Smooth muscle cell (in vitro differentiated cells): ENCODE data around the gene TOM1L2. TPM values are rescaled to one million over a fixed set of nuclear protein-coding genes. Genes with fewer than 3 reads are reported as not detected.

Experiments used
- DNase-seq: peaks from one replicate; lab custom pipeline; 2025; ENCODE audit not compliant: unreplicated experiment; lab: John Stamatoyannopoulos, UW
- H2AFZ ChIP-seq: fragments of 200-600 bp; sonication (generic); 2 replicates; pipeline ENCODE4 v1.6.0; 2016; ENCODE audit warnings: antibody characterized with exemption, low read depth, mild to moderate bottlenecking
- H3F3A ChIP-seq: fragments of 200-600 bp; sonication (generic); 2 replicates; pipeline ENCODE4 v1.6.0; 2017; ENCODE audit warnings: antibody characterized with exemption, low read depth
- H3K27ac ChIP-seq: fragments of 200-600 bp; sonication (generic); 2 replicates; pipeline ENCODE4 v1.5.1; 2016; ENCODE audit warnings: low read depth, mild to moderate bottlenecking
- H3K27me3 ChIP-seq: fragments of 200-600 bp; sonication (generic); 2 replicates; pipeline ENCODE4 v1.6.1; 2016; ENCODE audit warnings: low read depth, mild to moderate bottlenecking
- H3K36me3 ChIP-seq: fragments of 200-600 bp; sonication (generic); 2 replicates; pipeline ENCODE4 v1.5.1; 2016; ENCODE audit warnings: low read depth
- H3K4me1 ChIP-seq: fragments of 200-600 bp; sonication (generic); 2 replicates; pipeline ENCODE4 v1.5.1; 2016; ENCODE audit warnings: low read depth
- H3K4me2 ChIP-seq: fragments of 200-600 bp; sonication (generic); 2 replicates; pipeline ENCODE4 v1.6.0; 2016; ENCODE audit warnings: mild to moderate bottlenecking
- H3K4me3 ChIP-seq: fragments of 200-600 bp; sonication (generic); 2 replicates; pipeline ENCODE4 v1.5.1; 2016; ENCODE audit warnings: mild to moderate bottlenecking
- H3K79me2 ChIP-seq: fragments of 200-600 bp; sonication (generic); 2 replicates; pipeline ENCODE4 v1.6.0; 2016; ENCODE audit warnings: low read depth, mild to moderate bottlenecking
- H3K9ac ChIP-seq: fragments of 200-600 bp; sonication (generic); 2 replicates; pipeline ENCODE4 v1.6.0; 2016; ENCODE audit warnings: low read depth
- H3K9me3 ChIP-seq: fragments of 200-600 bp; sonication (generic); replicated peaks from 2 replicates; pipeline ENCODE4 v1.5.1; 2016; ENCODE audit warnings: low read depth
- H4K20me1 ChIP-seq: fragments of 200-600 bp; sonication (generic); 2 replicates; pipeline ENCODE4 v1.6.0; 2016; ENCODE audit warnings: low read depth
- whole genome bisulfite sequencing: methylation state at CpG from one replicate; pipeline ENCODE4 v1.1.7; 2016; ENCODE audit warnings: low lambda C conversion rate; 5-methylcytosine and 5-hydroxymethylcytosine counted together
- polyA plus RNA-seq: library from polyadenylated mRNA; unstranded; fragments of >200 nt; fragmentation: Nextera tagmentation; extraction: Ambion mirVana; gene quantifications from 2 replicates; pipeline ENCODE4 v1.2.1, GENCODE V29; 2016
- total RNA-seq: library from RNA; depleted of rRNA; stranded (reverse); fragments of >200 nt; gene quantifications from 2 replicates; pipeline ENCODE4 v1.2.3, GENCODE V29; 2014
- TF ChIP-seq, protein P1 (sequence below): fragments of 200-600 bp; sonication (generic); IDR thresholded peaks from 2 replicates; pipeline ENCODE4 v1.5.1; 2017; ENCODE audit warnings: borderline replicate concordance, mild to moderate bottlenecking, antibody characterized with exemption; ENCODE audit not compliant: insufficient read depth, poor library complexity, severe bottlenecking

Gene TOM1L2
- total and polyA plus RNA-seq, 2 experiments from 2014 or later: 20.3 to 27.0 TPM

GRCh38 chr17:17806035-17806434 is 166.2 kb downstream of the TOM1L2 start:
- Histone ChIP-seq H3K36me3 (no peaks in the 10 kb centered on the region), H3K4me2 (no peak overlapping the region), H3F3A (peaks cover 15% of the 10 kb centered on the region), H3K9me3 (no peaks in the 10 kb centered on the region), H3K9ac (no peak overlapping the region), H3K27ac (no peak overlapping the region), H4K20me1 (peaks cover 60% of the 10 kb centered on the region), H3K4me3 (no peak overlapping the region), H3K27me3 (no peaks in the 10 kb centered on the region), H2AFZ (no peak overlapping the region), H3K4me1 (peaks cover 21% of the 10 kb centered on the region), H3K79me2 (no peaks in the 10 kb centered on the region)
- WGBS: 92% methylated on average over 4 of the region's 4 CpGs
- TF ChIP-seq, protein P1, sequence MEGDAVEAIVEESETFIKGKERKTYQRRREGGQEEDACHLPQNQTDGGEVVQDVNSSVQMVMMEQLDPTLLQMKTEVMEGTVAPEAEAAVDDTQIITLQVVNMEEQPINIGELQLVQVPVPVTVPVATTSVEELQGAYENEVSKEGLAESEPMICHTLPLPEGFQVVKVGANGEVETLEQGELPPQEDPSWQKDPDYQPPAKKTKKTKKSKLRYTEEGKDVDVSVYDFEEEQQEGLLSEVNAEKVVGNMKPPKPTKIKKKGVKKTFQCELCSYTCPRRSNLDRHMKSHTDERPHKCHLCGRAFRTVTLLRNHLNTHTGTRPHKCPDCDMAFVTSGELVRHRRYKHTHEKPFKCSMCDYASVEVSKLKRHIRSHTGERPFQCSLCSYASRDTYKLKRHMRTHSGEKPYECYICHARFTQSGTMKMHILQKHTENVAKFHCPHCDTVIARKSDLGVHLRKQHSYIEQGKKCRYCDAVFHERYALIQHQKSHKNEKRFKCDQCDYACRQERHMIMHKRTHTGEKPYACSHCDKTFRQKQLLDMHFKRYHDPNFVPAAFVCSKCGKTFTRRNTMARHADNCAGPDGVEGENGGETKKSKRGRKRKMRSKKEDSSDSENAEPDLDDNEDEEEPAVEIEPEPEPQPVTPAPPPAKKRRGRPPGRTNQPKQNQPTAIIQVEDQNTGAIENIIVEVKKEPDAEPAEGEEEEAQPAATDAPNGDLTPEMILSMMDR: no peak
- no peak for DNase-seq

- no peak overlapping the region for H2AFZ ChIP-seq
- DNase-seq: no peak
- no peaks in the 10 kb centered on the region for H3K36me3 ChIP-seq
- H3K27me3 ChIP-seq: no peaks in the 10 kb centered on the region
- no peak overlapping the region for H3K9ac ChIP-seq
- no peaks in the 10 kb centered on the region for H3K9me3 ChIP-seq
- TF ChIP-seq, protein P1: no peak
- H3K4me1 ChIP-seq: peaks cover 17% of the 10 kb centered on the region
- no peak overlapping the region for H3K4me3 ChIP-seq
- H3K4me2 ChIP-seq: no peak overlapping the region
- H4K20me1 ChIP-seq: peaks cover 65% of the 10 kb centered on the region
- H3F3A ChIP-seq: peaks cover 11% of the 10 kb centered on the region
- H3K79me2 ChIP-seq: no peaks in the 10 kb centered on the region
- H3K27ac ChIP-seq: no peak overlapping the region
- WGBS: 85% methylated on average over 8 of the region's 9 CpGs
These were observed 166.6 kb downstream of the TOM1L2 start for GRCh38 chr17:17805575-17805974.

- no peaks in the 10 kb centered on the region for H3K9me3 ChIP-seq
These were observed 168.2 kb downstream of the TOM1L2 start for GRCh38 chr17:17804007-17804406.

More at GRCh38 chr17:17804007-17804406, 168.2 kb downstream of the TOM1L2 start:
- Histone ChIP-seq H3K9ac (no peak overlapping the region), H3K36me3 (no peaks in the 10 kb centered on the region), H3K4me1 (peaks cover 3% of the 10 kb centered on the region), H3K4me2 (no peak overlapping the region), H2AFZ (no peak overlapping the region), H3K4me3 (no peak overlapping the region), H3K27ac (no peak overlapping the region), H3K27me3 (no peaks in the 10 kb centered on the region), H3F3A (peaks cover 6% of the 10 kb centered on the region), H4K20me1 (peaks cover 77% of the 10 kb centered on the region), H3K79me2 (no peaks in the 10 kb centered on the region)
- WGBS: 94% methylated on average over 3 of the region's 3 CpGs
- DNase-seq: no peak
- TF ChIP-seq, protein P1: no peak
